SK-N-SH (cell line): Measurements from ENCODE around the gene ZMYND8. TPM values are rescaled to one million over a fixed set of nuclear protein-coding genes. Genes with fewer than 3 reads are reported as not detected.

Experiments
- CTCF ChIA-PET: fragments of 300-600, 350-600 bp; formaldehyde crosslinking; extraction: SDS; loops from one replicate; lab custom pipeline; 2021; lab: Yijun Ruan, JAX
- POLR2A ChIA-PET: fragments of 350-600 bp; sonication (Branson Sonifier 250); formaldehyde crosslinking; extraction: SDS; loops from one replicate; lab custom pipeline; 2020; ENCODE audit warnings: antibody characterized with exemption, inconsistent platforms; lab: Yijun Ruan, JAX
- DNase-seq: peaks from one replicate; pipeline ENCODE4 v3.0.0; 2012
- H2AFZ ChIP-seq: fragments of 200-600 bp; sonication (generic); 2 replicates; pipeline ENCODE4 v1.8.1; 2016; ENCODE audit warnings: antibody characterized with exemption, mild to moderate bottlenecking, low read depth
- H3F3A ChIP-seq: fragments of 200-600 bp; sonication (generic); replicated peaks from 2 replicates; pipeline ENCODE3; 2016; ENCODE audit warnings: antibody characterized with exemption, mild to moderate bottlenecking; ENCODE audit not compliant: insufficient read depth
- H3K27ac ChIP-seq, 2 experiments: fragments of 200-500 bp in 1 of 2; fragments of 200-600 bp in 1 of 2; sonication (Bioruptor generic) in 1 of 2; sonication (generic), shearing (Covaris generic) in 1 of 2; 2 replicates each; pipeline versions ENCODE4 v1.5.1 to v1.6.1; 2014 to 2016; ENCODE audit warnings: low read depth in 2 of 2, inconsistent platforms in 1 of 2, low read length in 1 of 2, mild to moderate bottlenecking in 1 of 2, mixed read lengths in 1 of 2
- H3K27me3 ChIP-seq: fragments of 200-600 bp; sonication (generic), shearing (Covaris generic); 2 replicates; pipeline ENCODE4 v1.6.1; 2016; ENCODE audit warnings: mixed run types; ENCODE audit not compliant: insufficient read depth
- H3K36me3 ChIP-seq, 2 experiments: fragments of 200-500 bp in 1 of 2; fragments of 200-600 bp in 1 of 2; sonication (Bioruptor generic) in 1 of 2; sonication (generic) in 1 of 2; replicated peaks in 1 of 2; 2 replicates each; pipeline versions ENCODE3 to v1.5.1; 2014 to 2016; ENCODE audit warnings: low read length in 1 of 2, mild to moderate bottlenecking in 1 of 2; ENCODE audit not compliant: insufficient read depth in 2 of 2, control insufficient read depth in 1 of 2
- H3K4me1 ChIP-seq, 2 experiments: fragments of 200-500 bp in 1 of 2; fragments of 200-600 bp in 1 of 2; sonication (Bioruptor generic) in 1 of 2; sonication (generic), shearing (Covaris generic) in 1 of 2; 2 replicates each; pipeline versions ENCODE4 v1.5.1 to v1.6.1; 2014 to 2016; ENCODE audit warnings: low read depth in 1 of 2, low read length in 1 of 2, mixed run types in 1 of 2; ENCODE audit not compliant: insufficient read depth in 2 of 2, control insufficient read depth in 1 of 2
- H3K4me2 ChIP-seq: fragments of 200-600 bp; sonication (generic), shearing (Covaris generic); 2 replicates; pipeline ENCODE4 v1.6.1; 2017; ENCODE audit warnings: mixed run types
- H3K4me3 ChIP-seq, 2 experiments: fragments of 200-500 bp in 1 of 2; fragments of 200-600 bp in 1 of 2; sonication (Bioruptor generic) in 1 of 2; sonication (generic), shearing (Covaris generic) in 1 of 2; 2 replicates each; pipeline versions ENCODE4 v1.5.1 to v1.8.1; 2014 to 2016; ENCODE audit warnings: low read depth in 2 of 2, inconsistent platforms in 1 of 2, low read length in 1 of 2, mild to moderate bottlenecking in 1 of 2, mixed read lengths in 1 of 2, moderate library complexity in 1 of 2
- H3K79me2 ChIP-seq: fragments of 200-600 bp; sonication (generic); 2 replicates; pipeline ENCODE4 v1.8.1; 2017; ENCODE audit warnings: mild to moderate bottlenecking; ENCODE audit not compliant: insufficient read depth
- H3K9ac ChIP-seq: fragments of 200-600 bp; sonication (generic); 2 replicates; pipeline ENCODE4 v1.6.1; 2017; ENCODE audit warnings: mixed run types
- H3K9me2 ChIP-seq: fragments of 200-600 bp; sonication (generic); 2 replicates; pipeline ENCODE4 v1.6.1; 2017; ENCODE audit warnings: mixed run types
- H3K9me3 ChIP-seq: fragments of 200-600 bp; sonication (generic); 2 replicates; pipeline ENCODE4 v1.6.1; 2017; ENCODE audit warnings: mixed run types, mild to moderate bottlenecking, moderate library complexity
- H4K20me1 ChIP-seq: fragments of 200-600 bp; sonication (generic); 2 replicates; pipeline ENCODE4 v1.6.1; 2017; ENCODE audit warnings: mild to moderate bottlenecking, mixed run types; ENCODE audit not compliant: insufficient read depth
- EP300 ChIP-seq, 2 experiments: IDR thresholded peaks; 2 replicates each; pipeline versions ENCODE4 v1.4.0 to v1.6.1; 2012; ENCODE audit warnings: borderline replicate concordance in 1 of 2, low read depth in 1 of 2, low read length in 1 of 2
- GATA2 ChIP-seq: sonication (generic); formaldehyde crosslinking; IDR thresholded peaks from 2 replicates; pipeline ENCODE4 v1.5.0; 2020; ENCODE audit warnings: mild to moderate bottlenecking, missing genetic modification reagents
- NFIC ChIP-seq: IDR thresholded peaks from 2 replicates; pipeline ENCODE4 v1.4.0; 2012; ENCODE audit warnings: borderline replicate concordance
- RAD21 ChIP-seq: IDR thresholded peaks from 2 replicates; pipeline ENCODE4 v1.6.1; 2012; ENCODE audit warnings: mild to moderate bottlenecking, low read length
- SMC3 ChIP-seq: IDR thresholded peaks from 2 replicates; pipeline ENCODE4 v1.6.1; 2012; ENCODE audit warnings: low read depth, low read length, improper control_type of control experiment
- TAF1 ChIP-seq: IDR thresholded peaks from 2 replicates; pipeline ENCODE4 v1.6.1; 2012; ENCODE audit warnings: low read depth, mild to moderate bottlenecking, low read length, moderate library complexity, borderline replicate concordance
- TCF12 ChIP-seq: IDR thresholded peaks from 2 replicates; pipeline ENCODE4 v1.4.0; 2012
- TEAD4 ChIP-seq: IDR thresholded peaks from 2 replicates; pipeline ENCODE4 v1.4.0; 2012; ENCODE audit warnings: mild to moderate bottlenecking, borderline replicate concordance; ENCODE audit not compliant: insufficient read depth
- USF1 ChIP-seq: IDR thresholded peaks from 2 replicates; pipeline ENCODE4 v1.4.0; 2012; ENCODE audit warnings: low read depth, borderline replicate concordance
- USF2 ChIP-seq: fragments of 150-350 bp; IDR thresholded peaks from 2 replicates; pipeline ENCODE4 v1.6.1; 2017; ENCODE audit warnings: antibody characterized with exemption, low read length, low read depth, borderline replicate concordance
- ZBTB33 ChIP-seq: IDR thresholded peaks from 2 replicates; pipeline ENCODE4 v1.4.0; 2012; ENCODE audit warnings: low read depth, borderline replicate concordance
- WGBS: methylation state at CpG from one replicate; pipeline ENCODE4 v1.1.6; 2017; ENCODE audit warnings: low lambda C conversion rate; 5-methylcytosine and 5-hydroxymethylcytosine counted together
- polyA plus RNA-seq, 3 experiments: library from polyadenylated mRNA; depleted of rRNA; stranded (reverse); fragments of >200 nt; gene quantifications; 2 replicates each; pipeline ENCODE4 v1.2.3, GENCODE V29; 2012
- TF ChIP-seq, protein P1 (sequence below): IDR thresholded peaks from 2 replicates; pipeline ENCODE4 v1.4.0; 2012; ENCODE audit warnings: low read depth

The ZMYND8 gene
- polyA plus RNA-seq, 1 of the 3 experiments (the other 2 are of a cell fraction): 25.3 TPM

DNA sequence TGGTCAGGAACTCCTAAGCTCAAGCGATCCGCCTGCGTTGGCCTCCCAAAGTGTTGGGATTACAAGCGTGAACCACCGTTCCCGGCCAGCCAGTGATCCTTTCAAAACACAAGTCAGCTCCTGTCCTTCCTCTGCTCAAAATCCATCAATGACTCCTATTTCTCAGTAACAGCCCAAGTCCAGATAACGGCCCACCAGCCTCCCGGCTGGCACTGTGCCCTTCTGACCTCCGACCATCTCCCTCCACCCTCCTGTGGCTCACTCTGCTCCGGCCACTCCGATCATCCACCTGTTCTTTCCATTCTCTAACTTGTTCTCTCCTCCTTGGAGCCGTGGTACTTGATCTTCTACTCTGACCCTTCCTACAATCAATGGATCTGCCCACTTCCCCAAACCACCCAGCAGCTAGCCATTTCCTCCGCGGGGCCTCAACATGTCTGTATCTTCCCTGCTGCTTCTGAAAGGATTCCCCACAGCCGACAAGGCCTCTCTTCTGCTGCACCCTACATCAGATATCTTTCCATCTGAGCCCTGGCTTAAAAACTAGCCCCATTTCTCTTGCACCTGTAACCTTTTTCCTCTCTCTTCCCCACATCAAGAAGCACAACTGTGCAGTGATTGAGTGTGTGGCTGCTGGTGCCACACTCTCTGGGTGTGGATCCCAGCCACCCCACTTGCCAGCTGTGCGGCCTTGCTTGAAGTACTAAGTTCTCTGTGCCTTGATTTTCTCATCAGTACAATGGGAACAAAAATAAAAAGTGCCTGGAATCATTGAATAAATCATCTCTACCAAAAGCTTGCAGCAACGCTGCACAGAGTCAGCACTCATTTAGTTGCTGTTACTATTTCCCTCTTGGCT, 6.1 kb upstream of the ZMYND8 start (continued):
- no peak for TF ChIP-seq RAD21
- TF ChIP-seq TEAD4: no peak
- TF ChIP-seq GATA2: no peak
- TF ChIP-seq TAF1: no peak
- TF ChIP-seq, protein P1, sequence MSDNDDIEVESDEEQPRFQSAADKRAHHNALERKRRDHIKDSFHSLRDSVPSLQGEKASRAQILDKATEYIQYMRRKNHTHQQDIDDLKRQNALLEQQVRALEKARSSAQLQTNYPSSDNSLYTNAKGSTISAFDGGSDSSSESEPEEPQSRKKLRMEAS: no peak
- no peak for TF ChIP-seq NFIC
- no peak for TF ChIP-seq EP300 (IDR thresholded peaks at IDR 0.05; ENCODE audit: borderline replicate concordance in 1 of 2, low read depth in 1 of 2, low read length in 1 of 2)
- TF ChIP-seq TCF12: no peak
- TF ChIP-seq ZBTB33: no peak
- TF ChIP-seq USF2: no peak
- TF ChIP-seq USF1: no peak

DNA sequence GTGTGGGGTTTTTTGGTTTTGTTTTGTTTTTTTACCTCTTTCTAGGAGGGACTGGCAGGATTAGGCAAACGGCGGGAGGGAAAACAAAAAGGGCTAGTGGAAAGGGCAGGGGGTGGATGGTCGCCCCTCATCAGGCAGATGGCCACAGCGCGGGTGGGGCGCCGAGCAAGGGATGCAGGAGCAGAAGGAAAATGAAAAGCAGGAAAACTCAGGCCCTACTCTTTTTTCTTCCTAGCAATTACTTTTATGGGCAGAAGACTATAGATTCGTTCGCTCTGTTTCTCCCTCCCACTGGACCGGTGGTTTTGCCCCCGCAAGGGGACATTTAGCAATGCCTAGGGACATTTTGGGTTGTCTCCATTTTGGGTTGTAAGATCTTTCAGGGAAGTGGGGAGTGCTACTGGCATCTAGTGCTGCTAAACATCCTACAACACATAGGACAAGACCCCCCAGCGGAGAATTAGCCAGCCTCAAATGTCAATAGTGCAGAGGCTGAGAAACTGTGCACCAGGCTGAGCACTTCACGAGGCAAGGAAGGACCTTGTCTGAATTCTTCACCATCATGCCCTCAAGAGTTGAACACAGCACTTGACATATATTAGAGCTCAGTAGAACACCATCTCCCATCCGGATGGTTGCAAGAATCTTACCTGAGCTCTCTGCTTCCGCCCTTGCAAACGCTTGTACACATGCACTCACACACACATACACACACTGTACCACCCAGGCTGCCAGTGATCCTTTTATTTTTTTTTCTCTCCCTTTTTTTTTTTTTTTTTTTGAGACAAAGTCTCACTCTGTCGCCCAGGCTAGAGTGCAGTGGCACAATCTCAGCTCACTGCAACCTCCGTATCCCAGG, 4.8 kb upstream of the ZMYND8 start:
- 89% methylated on average over 18 of the region's 18 CpGs for WGBS
- Histone ChIP-seq H3K79me2 (peaks cover 5% of the 10 kb centered on the region), H3K36me3 (no peaks in the 10 kb centered on the region), H3K9me3 (no peaks in the 10 kb centered on the region), H3K4me1 (peaks cover 47 to 51% of the 10 kb centered on the region in 2 experiments), H3K4me2 (peak overlapping the region; percentile 79; the same call in 1 of the 2 replicates), H3K9me2 (no peaks in the 10 kb centered on the region), H3K27me3 (no peaks in the 10 kb centered on the region), H4K20me1 (no peaks in the 10 kb centered on the region), H2AFZ (peak overlapping the region; percentile 75), H3K9ac (peak overlapping the region; percentile 89; the same call in 1 of the 2 replicates), H3K4me3 (no peak overlapping the region), H3F3A (peaks cover 52% of the 10 kb centered on the region), H3K27ac (peak overlapping the region; percentile 97 to 100)
- peak; percentile 50 for DNase-seq
- CTCF ChIA-PET: interaction anchor here (0.5 to 13.1 kb wide), 4 partner anchors 23 to 156 kb away, joined by 3 to 99 read pairs (median 16); no protein-coding TSS in a partner anchor
- POLR2A ChIA-PET: interaction anchor here (0.7 to 1.1 kb wide), 2 partner anchors 9 to 10 kb away, joined by 3 to 5 read pairs; no protein-coding TSS in a partner anchor
- TF ChIP-seq SMC3: no peak
